Astrocyte of the spinal cord (primary cell): ENCODE measurements around the gene RNF141.

ENCODE experiments used
- DNase-seq: peaks from one replicate; pipeline ENCODE4 v3.0.0; 2011; ENCODE audit warnings: low read depth, low spot score
- H3K4me3 ChIP-seq: 2 replicates; pipeline ENCODE4 v1.5.1; 2011; ENCODE audit warnings: low read depth, mild to moderate bottlenecking, low read length, moderate library complexity
- in situ Hi-C: cut with HindIII; loops from 2 replicates; pipeline ENCODE4 v1.10.0; 2017; ENCODE audit warnings: low sequenced_read_pairs
- TF ChIP-seq, protein P1 (sequence below): IDR thresholded peaks from 2 replicates; pipeline ENCODE4 v1.5.1; 2012; ENCODE audit warnings: low read depth, mild to moderate bottlenecking, low read length, inconsistent platforms

RNF141 gene

DNA sequence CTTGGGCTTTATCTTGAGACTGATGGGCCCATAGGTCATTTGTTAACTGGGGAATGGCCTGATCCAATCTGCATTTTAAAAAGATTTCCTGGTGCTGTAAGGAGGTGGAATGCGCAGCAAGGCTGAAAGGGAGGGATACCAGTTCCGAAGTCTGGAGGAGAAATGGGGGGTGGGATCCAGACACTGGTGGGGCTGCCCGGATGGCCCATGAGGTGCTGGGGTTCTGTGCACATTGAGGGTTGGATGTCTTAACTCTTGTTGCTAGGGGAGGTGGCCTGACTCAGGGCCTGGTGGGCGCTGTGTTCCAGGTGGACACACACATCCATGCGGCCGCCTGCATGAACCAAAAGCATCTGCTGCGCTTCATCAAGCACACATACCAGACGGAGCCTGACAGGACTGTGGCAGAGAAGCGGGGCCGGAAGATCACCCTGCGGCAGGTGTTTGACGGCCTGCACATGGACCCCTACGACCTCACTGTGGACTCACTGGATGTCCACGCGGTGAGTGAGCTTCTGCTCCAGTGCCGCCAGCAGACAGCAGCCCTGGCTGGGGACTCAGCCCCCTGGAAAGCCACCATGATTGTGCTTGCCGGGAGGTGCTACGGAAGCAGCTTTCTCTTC is 47.8 kb downstream of the RNF141 start:
- in situ Hi-C loops: no loop called here

DNA sequence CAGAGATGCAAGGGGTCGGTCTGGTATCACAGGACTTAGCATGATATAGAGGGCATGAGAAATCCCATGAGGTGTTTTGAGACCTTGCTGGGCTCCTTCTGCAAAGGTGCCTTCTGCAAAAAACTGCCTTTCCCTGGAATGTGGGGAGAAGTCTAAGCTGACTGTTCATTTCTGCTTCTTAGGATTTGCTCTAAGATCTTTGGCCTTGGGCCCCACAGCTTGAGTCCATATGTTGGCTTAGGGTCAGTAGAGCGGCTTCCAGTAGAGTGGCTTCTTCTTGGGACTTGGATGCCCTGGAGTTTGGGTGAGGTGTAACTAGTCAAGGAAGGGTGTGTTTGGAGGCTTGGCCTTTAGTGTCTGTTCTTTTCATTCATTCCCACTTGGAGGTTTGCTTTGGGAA is 48.9 kb downstream of the RNF141 start:
- TF ChIP-seq, protein P1, sequence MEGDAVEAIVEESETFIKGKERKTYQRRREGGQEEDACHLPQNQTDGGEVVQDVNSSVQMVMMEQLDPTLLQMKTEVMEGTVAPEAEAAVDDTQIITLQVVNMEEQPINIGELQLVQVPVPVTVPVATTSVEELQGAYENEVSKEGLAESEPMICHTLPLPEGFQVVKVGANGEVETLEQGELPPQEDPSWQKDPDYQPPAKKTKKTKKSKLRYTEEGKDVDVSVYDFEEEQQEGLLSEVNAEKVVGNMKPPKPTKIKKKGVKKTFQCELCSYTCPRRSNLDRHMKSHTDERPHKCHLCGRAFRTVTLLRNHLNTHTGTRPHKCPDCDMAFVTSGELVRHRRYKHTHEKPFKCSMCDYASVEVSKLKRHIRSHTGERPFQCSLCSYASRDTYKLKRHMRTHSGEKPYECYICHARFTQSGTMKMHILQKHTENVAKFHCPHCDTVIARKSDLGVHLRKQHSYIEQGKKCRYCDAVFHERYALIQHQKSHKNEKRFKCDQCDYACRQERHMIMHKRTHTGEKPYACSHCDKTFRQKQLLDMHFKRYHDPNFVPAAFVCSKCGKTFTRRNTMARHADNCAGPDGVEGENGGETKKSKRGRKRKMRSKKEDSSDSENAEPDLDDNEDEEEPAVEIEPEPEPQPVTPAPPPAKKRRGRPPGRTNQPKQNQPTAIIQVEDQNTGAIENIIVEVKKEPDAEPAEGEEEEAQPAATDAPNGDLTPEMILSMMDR: no peak
- in situ Hi-C loops: no loop called here
- DNase-seq: no peak
- no peak overlapping the region for H3K4me3 ChIP-seq

More for the DNA sequence above, 47.8 kb downstream of the RNF141 start:
- no peak overlapping the region for H3K4me3 ChIP-seq
- TF ChIP-seq, protein P1: no peak
- DNase-seq: no peak

DNA sequence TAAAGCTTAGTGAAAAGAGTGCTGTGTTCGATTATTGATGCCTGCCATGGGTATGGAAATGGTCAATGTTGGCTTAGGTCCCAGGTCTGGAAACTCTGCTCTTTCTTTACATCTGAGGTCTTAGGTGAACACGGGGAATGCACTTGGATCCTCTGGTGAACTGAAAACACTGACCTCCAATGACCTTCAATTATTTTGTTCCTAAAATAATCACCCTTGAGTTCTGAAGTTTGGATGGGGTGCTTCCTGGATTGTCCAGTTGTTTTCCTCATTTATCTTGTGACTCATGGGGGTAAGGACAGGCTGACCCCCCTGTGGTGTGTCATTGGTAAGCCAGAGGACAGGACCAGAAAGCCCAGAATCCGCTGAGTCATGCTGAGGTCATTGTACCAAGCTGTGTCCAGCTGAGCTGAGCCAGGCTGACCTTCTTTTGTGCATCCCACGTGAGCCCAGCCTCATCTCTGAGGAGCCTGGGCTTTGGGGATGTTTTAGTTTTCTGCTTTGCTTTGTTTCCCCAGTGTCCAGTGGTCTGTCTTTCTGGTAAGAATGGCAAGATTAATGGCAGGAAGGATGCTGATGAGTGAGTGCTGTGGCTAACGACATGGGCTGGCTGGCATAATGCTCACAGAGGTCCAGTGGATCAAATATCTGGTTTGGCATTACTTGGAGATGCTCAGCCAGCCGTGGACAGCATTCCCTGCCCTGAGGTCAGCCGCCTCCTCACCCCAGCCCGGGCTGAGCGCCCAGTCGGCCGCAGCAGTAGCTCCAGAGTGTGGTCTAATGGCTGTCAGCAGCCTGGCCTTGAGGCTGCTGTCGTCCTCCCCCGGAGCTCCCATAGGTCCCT is 50.4 kb downstream of the RNF141 start:
- in situ Hi-C loops: no loop called here

DNA sequence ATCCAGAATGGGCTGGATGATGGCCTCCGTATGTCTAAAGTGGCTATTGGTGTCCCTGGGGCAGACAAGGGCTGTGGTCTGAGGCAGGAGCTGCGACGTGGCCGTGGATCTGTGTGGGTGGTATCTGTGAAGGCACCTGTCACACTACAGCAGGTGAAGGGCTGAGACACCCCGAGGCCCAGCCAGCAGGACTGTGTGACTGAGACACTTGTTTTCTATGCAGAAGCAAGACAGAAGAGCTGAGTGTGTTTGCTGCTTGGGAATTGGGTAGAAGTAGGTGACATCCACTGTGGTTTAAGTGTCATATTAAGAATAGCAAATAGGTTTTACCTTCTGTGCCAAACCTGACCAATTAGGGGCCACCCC is 51.0 kb downstream of the RNF141 start:
- DNase-seq: no peak
- no peak overlapping the region for H3K4me3 ChIP-seq
- TF ChIP-seq, protein P1: no peak
- in situ Hi-C loops: no loop called here

More for the DNA sequence above, 50.4 kb downstream of the RNF141 start:
- DNase-seq: peak; percentile 95
- TF ChIP-seq, protein P1: no peak
- no peak overlapping the region for H3K4me3 ChIP-seq

DNA sequence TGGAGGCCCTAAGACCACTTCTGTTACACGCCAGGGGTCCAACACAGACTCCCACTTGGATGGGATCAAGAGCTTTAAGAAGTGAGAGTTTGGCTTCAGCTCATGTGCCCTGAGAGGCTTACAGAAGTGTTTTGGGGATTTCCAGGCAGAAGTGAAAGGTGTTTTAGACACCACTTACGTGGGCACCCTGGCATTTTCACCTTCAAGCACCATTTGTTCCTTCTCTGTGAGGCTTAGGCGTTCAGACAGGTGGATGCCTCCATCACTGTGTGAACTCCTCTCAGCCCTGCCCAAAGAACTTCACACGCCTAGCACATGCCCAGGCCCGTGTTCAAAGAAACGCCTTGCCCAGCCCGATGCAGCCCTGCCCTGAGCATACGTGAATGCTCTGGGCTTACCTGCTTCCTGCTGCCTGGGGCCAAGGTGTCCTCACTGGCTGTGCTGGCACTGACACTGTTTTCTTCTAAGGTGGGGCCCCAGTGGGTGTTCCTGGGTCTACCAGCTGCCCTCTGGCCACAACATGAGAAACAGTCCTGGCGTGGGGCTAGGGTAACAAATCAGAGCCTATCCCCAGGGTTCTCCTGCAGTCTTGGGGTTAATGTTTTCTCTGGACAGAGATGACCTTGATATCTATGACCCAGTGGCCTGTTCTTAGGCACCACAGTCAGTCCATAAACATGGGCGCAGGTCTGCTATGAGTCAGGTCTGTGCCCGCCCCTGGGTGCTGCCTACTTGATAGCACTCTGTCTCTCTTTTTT is 51.9 kb downstream of the RNF141 start:
- TF ChIP-seq, protein P1: no peak
- no peak for DNase-seq
- in situ Hi-C loops: no loop called here
- no peak overlapping the region for H3K4me3 ChIP-seq

DNA sequence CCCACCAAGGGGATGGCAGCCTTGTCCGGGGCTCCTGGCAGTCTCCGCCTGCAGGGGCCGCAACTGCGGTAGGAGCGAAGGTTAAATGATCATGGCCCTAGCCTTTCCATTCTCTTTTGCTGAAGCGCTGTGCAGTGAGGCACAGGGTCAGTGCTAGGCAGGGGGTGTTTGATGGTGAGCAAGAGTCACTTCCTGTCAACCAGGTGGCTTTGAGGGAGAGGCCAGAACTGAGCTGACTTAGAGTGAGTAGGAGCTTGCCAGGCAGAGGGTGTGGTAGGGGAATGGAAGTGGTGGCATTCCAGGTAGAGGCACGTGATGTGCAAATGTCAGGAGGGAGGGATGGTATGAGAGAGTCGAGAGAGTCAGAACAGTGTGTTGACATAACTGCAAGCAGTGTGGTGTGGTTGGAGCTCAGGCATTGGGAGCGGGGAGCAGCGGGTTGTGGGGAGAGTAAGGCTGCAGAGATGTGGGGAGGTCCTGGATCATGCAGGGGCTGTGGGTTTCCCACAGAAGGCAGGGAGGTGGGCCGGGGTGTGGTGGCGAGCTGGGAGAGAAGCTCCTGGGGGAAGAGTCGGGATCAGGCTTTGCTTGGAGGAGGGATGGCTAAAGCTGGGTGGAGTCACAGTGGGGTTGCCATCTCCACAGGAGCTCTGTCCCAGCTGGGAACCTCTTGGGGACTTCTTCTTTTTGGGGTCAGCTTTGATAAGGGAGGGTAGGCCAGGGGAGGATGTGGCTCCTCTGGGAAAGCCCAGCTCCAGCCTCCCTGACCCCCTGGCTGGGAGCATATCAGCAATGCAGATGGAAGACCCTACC is 52.7 kb downstream of the RNF141 start:
- in situ Hi-C loops: no loop called here
- TF ChIP-seq, protein P1: no peak
- DNase-seq: no peak
- no peak overlapping the region for H3K4me3 ChIP-seq
